PFSK-1 (cell line): ENCODE measurements around the gene CEMIP.

Source experiments
- FOXP2 ChIP-seq: optimal IDR thresholded peaks from 2 replicates; pipeline ENCODE3; 2011; ENCODE audit warnings: borderline replicate concordance, control low read depth, inconsistent platforms; ENCODE audit not compliant: insufficient read depth; ENCODE audit errors: extremely low read length, extremely low read depth
- POLR2AphosphoS5 ChIP-seq: IDR thresholded peaks from 2 replicates; pipeline ENCODE4 v1.6.1; 2012; ENCODE audit warnings: low read depth, mild to moderate bottlenecking, control low read depth, low read length, moderate library complexity
- SIN3A ChIP-seq: IDR thresholded peaks from 2 replicates; pipeline ENCODE4 v1.6.1; 2012; ENCODE audit warnings: mild to moderate bottlenecking, low read length, moderate library complexity, borderline replicate concordance; ENCODE audit not compliant: insufficient read depth
- TAF1 ChIP-seq: IDR thresholded peaks from 2 replicates; pipeline ENCODE4 v1.6.1; 2012; ENCODE audit warnings: low read length, control low read depth, borderline replicate concordance; ENCODE audit not compliant: insufficient read depth
- TF ChIP-seq, protein P1 (sequence below), 2 experiments: IDR thresholded peaks; 2 replicates each; pipeline versions ENCODE4 v1.6.1 to v1.8.0; 2011 to 2012; ENCODE audit warnings: low read depth in 2 of 2, low read length in 2 of 2, control low read depth in 1 of 2, inconsistent platforms in 1 of 2, mild to moderate bottlenecking in 1 of 2, moderate library complexity in 1 of 2; ENCODE audit not compliant: insufficient read depth in 1 of 2

The CEMIP gene

DNA sequence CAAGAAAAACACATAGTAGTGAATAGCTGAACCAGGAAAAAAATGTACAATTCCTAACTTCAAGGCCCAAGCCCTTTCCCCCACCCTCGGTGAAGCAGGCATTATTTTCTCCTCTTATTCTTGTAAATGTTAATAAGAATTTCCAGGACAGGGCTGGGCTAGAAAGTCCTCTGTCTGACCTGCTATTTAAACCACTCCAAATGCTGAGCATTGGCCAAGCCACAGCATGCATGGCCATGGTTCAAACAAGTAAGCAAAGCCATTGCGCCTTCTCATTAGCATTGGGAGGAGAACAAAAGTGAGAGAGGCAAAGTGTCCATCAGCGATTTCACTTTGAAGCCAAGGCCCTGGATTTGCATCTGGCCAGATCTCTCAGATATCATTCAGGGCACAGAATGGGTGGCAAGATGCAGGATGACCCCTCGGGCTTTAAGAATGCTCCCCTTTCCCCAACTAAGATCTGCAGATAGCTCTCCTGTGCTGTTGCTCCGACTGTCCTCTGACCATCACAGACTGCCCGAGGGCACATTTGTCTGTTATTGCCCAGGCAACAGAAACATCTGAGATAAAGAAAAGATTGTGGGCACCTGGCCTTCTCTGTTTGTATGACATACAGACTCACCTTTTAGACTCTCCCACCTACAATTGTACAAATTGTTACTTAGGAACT, 46.3 kb downstream of the CEMIP start:
- TF ChIP-seq TAF1 (no peak), FOXP2 (no peak), POLR2AphosphoS5 (no peak), SIN3A (no peak)
- TF ChIP-seq, protein P1, sequence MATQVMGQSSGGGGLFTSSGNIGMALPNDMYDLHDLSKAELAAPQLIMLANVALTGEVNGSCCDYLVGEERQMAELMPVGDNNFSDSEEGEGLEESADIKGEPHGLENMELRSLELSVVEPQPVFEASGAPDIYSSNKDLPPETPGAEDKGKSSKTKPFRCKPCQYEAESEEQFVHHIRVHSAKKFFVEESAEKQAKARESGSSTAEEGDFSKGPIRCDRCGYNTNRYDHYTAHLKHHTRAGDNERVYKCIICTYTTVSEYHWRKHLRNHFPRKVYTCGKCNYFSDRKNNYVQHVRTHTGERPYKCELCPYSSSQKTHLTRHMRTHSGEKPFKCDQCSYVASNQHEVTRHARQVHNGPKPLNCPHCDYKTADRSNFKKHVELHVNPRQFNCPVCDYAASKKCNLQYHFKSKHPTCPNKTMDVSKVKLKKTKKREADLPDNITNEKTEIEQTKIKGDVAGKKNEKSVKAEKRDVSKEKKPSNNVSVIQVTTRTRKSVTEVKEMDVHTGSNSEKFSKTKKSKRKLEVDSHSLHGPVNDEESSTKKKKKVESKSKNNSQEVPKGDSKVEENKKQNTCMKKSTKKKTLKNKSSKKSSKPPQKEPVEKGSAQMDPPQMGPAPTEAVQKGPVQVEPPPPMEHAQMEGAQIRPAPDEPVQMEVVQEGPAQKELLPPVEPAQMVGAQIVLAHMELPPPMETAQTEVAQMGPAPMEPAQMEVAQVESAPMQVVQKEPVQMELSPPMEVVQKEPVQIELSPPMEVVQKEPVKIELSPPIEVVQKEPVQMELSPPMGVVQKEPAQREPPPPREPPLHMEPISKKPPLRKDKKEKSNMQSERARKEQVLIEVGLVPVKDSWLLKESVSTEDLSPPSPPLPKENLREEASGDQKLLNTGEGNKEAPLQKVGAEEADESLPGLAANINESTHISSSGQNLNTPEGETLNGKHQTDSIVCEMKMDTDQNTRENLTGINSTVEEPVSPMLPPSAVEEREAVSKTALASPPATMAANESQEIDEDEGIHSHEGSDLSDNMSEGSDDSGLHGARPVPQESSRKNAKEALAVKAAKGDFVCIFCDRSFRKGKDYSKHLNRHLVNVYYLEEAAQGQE (IDR thresholded peaks at IDR 0.05; ENCODE audit: insufficient read depth in 1 of 2, low read depth in 2 of 2, low read length in 2 of 2): no peak

DNA sequence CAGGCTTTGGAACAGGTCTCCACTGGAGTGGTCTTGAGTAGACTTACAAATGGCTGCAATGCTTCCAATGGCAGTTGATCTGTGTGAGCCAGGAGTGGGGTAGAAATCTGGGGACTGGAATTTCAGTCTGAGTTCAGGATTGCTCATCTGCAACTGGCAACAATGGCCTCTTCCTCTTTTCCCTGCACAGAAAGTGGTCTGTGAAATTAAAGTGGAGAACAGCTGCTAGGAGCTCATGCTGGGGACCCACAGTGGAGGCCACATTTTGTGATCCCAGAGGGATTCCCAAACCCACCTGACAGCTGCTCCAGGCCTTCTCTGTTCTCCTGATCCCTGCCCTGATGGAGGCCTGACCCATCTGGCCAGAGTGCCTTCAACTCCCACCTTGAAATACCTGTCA, 49.6 kb downstream of the CEMIP start:
- TF ChIP-seq, protein P1 (IDR thresholded peaks at IDR 0.05; ENCODE audit: insufficient read depth in 1 of 2, low read depth in 2 of 2, low read length in 2 of 2): no peak
- TF ChIP-seq TAF1 (no peak), POLR2AphosphoS5 (no peak), SIN3A (no peak), FOXP2 (no peak)

DNA sequence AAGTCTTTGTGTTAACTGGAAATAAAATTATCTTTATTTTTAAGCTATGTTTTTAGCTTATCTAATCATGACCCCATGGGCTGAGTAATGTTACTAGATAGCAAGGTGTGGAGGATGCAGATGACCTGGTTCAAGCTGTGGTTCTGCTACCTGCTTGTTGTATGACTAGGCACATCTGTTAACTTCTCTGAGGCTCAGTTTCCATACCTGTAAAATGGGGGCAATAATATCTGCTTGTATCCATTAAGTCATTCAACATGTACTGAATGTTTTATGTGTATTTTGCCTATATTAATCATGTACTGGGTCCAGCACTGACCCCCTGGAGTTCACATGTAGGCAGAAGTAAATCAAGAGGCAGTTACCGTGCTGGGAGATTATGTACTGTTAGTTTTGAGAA, 51.5 kb downstream of the CEMIP start:
- TF ChIP-seq POLR2AphosphoS5: no peak
- TF ChIP-seq FOXP2: no peak
- TF ChIP-seq, protein P1 (IDR thresholded peaks at IDR 0.05; ENCODE audit: insufficient read depth in 1 of 2, low read depth in 2 of 2, low read length in 2 of 2): no peak
- no peak for TF ChIP-seq SIN3A
- TF ChIP-seq TAF1: no peak

DNA sequence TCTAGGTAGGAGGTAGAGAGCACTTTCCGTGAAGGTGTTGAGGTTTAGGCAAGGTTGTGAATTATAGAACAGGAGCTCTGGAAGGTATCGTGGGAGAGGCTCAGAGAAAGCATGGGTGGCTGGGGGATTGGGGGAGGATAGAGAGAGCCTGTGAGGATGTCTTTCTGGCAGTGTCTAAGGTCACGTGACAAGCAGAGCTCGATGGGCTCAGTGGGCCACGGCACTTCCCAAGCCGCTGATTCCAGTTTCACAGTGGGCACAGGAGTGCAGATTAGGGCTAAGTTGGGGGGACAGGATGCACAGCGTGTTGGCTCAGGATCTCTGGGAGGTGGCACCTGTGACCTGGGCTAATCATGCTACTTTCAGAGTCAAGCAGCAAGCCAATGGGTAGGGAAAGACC, 52.0 kb downstream of the CEMIP start:
- TF ChIP-seq SIN3A: no peak
- TF ChIP-seq FOXP2: no peak
- no peak for TF ChIP-seq POLR2AphosphoS5
- no peak for TF ChIP-seq TAF1
- TF ChIP-seq, protein P1 (IDR thresholded peaks at IDR 0.05; ENCODE audit: insufficient read depth in 1 of 2, low read depth in 2 of 2, low read length in 2 of 2): no peak

DNA sequence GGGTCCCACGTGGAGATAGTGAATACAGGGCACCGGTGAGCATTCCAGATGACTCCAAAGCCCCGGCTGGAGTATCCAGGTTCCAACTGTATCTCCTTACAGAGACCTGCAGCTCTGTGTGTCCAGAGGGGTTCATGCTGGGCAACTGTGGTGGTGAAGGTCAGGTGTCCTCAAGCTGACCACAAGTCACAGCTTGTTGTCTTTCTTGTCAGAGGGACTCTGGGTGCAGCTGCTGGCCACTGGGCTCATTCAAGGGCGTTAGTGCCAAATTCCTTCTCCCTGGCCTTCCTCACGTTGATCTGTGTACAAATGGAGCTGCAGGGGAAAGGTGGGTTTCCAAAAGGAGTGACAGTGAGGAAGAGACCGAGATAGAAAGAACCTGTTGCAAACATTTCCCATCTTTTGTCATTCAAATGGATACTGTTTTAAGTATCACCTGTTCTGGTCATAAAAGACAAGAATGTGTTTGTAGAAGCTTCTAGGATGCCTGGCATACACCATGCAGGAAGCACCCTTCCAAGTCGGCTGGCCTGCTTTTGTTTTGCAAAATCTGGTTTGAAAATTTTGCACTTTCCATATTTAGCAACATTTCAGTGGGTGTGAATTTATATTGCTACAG, 52.5 kb downstream of the CEMIP start:
- TF ChIP-seq TAF1: no peak
- no peak for TF ChIP-seq POLR2AphosphoS5
- TF ChIP-seq FOXP2: no peak
- no peak for TF ChIP-seq SIN3A
- TF ChIP-seq, protein P1 (IDR thresholded peaks at IDR 0.05; ENCODE audit: insufficient read depth in 1 of 2, low read depth in 2 of 2, low read length in 2 of 2): no peak
